WTC11 (cell line): ENCODE results near the gene SKAP2. TPM values are rescaled to one million over a fixed set of nuclear protein-coding genes. Genes with fewer than 3 reads are reported as not detected.
A peak's percentile ranks its signal among the peaks of the same experiment; 100 is the strongest.

Experiments
- ATAC-seq: fragments of 200-7000 bp; cut with Tn5 transposase; 2 replicates; pipeline ENCODE4 v1.10.0; 2021; ENCODE audit warnings: mild to moderate bottlenecking, moderate library complexity
- CTCF ChIA-PET: fragments of 300-600 bp; sonication (Branson Sonifier 250); formaldehyde crosslinking; loops from one replicate; lab custom pipeline; 2021; ENCODE audit warnings: antibody characterized with exemption; lab: Charles Lee
- POLR2A ChIA-PET: fragments of 350-600 bp; sonication (Branson Sonifier 250); formaldehyde crosslinking; loops from one replicate; lab custom pipeline; 2021; ENCODE audit warnings: antibody characterized with exemption; lab: Charles Lee
- DNase-seq: peaks from one replicate; pipeline ENCODE4 v3.0.0; 2021; ENCODE audit warnings: low spot score
- H3K27ac Mint-ChIP-seq: 2 replicates; pipeline ENCODE4 v1.8.0; 2021; ENCODE audit warnings: mixed read lengths
- H3K27me3 Mint-ChIP-seq: 2 replicates; pipeline ENCODE4 v1.8.0; 2021; ENCODE audit warnings: low read depth, mild to moderate bottlenecking, moderate library complexity, mixed read lengths
- H3K36me3 Mint-ChIP-seq: 2 replicates; pipeline ENCODE4 v1.8.0; 2021; ENCODE audit warnings: mixed read lengths
- H3K4me1 Mint-ChIP-seq: 2 replicates; pipeline ENCODE4 v1.8.0; 2022; ENCODE audit warnings: mixed read lengths
- H3K4me3 Mint-ChIP-seq: 2 replicates; pipeline ENCODE4 v1.8.0; 2021; ENCODE audit warnings: mild to moderate bottlenecking, moderate library complexity, mixed read lengths
- H3K9me3 Mint-ChIP-seq: 2 replicates; pipeline ENCODE4 v1.8.0; 2021; ENCODE audit warnings: mixed read lengths
- ARID4B ChIP-seq: sonication (generic); formaldehyde crosslinking; IDR thresholded peaks from 2 replicates; pipeline ENCODE4 v1.8.0; 2023; ENCODE audit warnings: missing genetic modification reagents, mild to moderate bottlenecking, borderline replicate concordance
- ATF1 ChIP-seq: sonication (generic); formaldehyde crosslinking; IDR thresholded peaks from 2 replicates; pipeline ENCODE4 v1.8.1; 2023; ENCODE audit warnings: mild to moderate bottlenecking, moderate library complexity, missing genetic modification reagents
- CBFB ChIP-seq: sonication (generic); formaldehyde crosslinking; IDR thresholded peaks from 2 replicates; pipeline ENCODE4 v1.8.1; 2022; ENCODE audit warnings: mild to moderate bottlenecking, low read depth, missing genetic modification reagents
- CREB1 ChIP-seq: sonication (generic); formaldehyde crosslinking; IDR thresholded peaks from 2 replicates; pipeline ENCODE4 v1.8.0; 2023; ENCODE audit warnings: mild to moderate bottlenecking, missing genetic modification reagents
- CTCF ChIP-seq: fragments of 200-600 bp; IDR thresholded peaks from 2 replicates; pipeline ENCODE4 v1.8.0; 2022; ENCODE audit warnings: antibody characterized with exemption
- E2F5 ChIP-seq: sonication (generic); formaldehyde crosslinking; IDR thresholded peaks from 2 replicates; pipeline ENCODE4 v1.8.1; 2022; ENCODE audit warnings: mild to moderate bottlenecking, moderate library complexity, missing genetic modification reagents
- EMX1 ChIP-seq: fragments of 250-450 bp; sonication (Bioruptor Pico); IDR thresholded peaks from 2 replicates; pipeline ENCODE4 v1.8.0; 2021; ENCODE audit warnings: mild to moderate bottlenecking
- FOXP4 ChIP-seq: sonication (generic); formaldehyde crosslinking; IDR thresholded peaks from 2 replicates; pipeline ENCODE4 v1.8.0; 2022; ENCODE audit warnings: mild to moderate bottlenecking, missing genetic modification reagents
- HMGA2 ChIP-seq: fragments of 250-450 bp; sonication (Bioruptor Pico); IDR thresholded peaks from 2 replicates; pipeline ENCODE4 v1.4.0; 2021; ENCODE audit warnings: mild to moderate bottlenecking, moderate library complexity
- JUN ChIP-seq: sonication (generic); formaldehyde crosslinking; IDR thresholded peaks from 2 replicates; pipeline ENCODE4 v1.8.0; 2023; ENCODE audit warnings: mild to moderate bottlenecking, missing genetic modification reagents
- NFE2L1 ChIP-seq: sonication (generic); formaldehyde crosslinking; IDR thresholded peaks from 2 replicates; pipeline ENCODE4 v1.8.1; 2023; ENCODE audit warnings: missing genetic modification reagents
- NR3C1 ChIP-seq: sonication (generic); formaldehyde crosslinking; conservative IDR thresholded peaks from 2 replicates; pipeline ENCODE4 v1.8.1; 2023; ENCODE audit warnings: low read depth, mild to moderate bottlenecking, missing genetic modification reagents
- RORB ChIP-seq: fragments of 250-450 bp; sonication (Bioruptor Pico); IDR thresholded peaks from 2 replicates; pipeline ENCODE4 v1.9.0; 2021; ENCODE audit warnings: mild to moderate bottlenecking
- SMAD4 ChIP-seq: sonication (generic); formaldehyde crosslinking; IDR thresholded peaks from 2 replicates; pipeline ENCODE4 v1.8.0; 2022; ENCODE audit warnings: mild to moderate bottlenecking, missing genetic modification reagents
- ZNF121 ChIP-seq: sonication (generic); formaldehyde crosslinking; IDR thresholded peaks from 2 replicates; pipeline ENCODE4 v1.8.0; 2023; ENCODE audit warnings: missing genetic modification reagents
- ZNF396 ChIP-seq: fragments of 250-450 bp; sonication (Bioruptor Pico); IDR thresholded peaks from 2 replicates; pipeline ENCODE4 v1.8.0; 2021; ENCODE audit warnings: mild to moderate bottlenecking, moderate library complexity, borderline replicate concordance
- total RNA-seq: library from RNA; stranded (reverse); gene quantifications from 3 replicates; pipeline ENCODE4 v1.2.3, GENCODE V29; 2021
- TF ChIP-seq, protein P1 (sequence below): sonication (generic); formaldehyde crosslinking; IDR thresholded peaks from 2 replicates; pipeline ENCODE4 v1.8.0; 2023; ENCODE audit warnings: mild to moderate bottlenecking, missing genetic modification reagents
- TF ChIP-seq, protein P2 (sequence below): fragments of 250-450 bp; sonication (Bioruptor Pico); IDR thresholded peaks from 2 replicates; pipeline ENCODE4 v1.9.0; 2021; ENCODE audit warnings: mild to moderate bottlenecking

The SKAP2 gene
- total RNA-seq, 1 experiment from 2014 or later: 2.5 TPM

- TF ChIP-seq ARID4B (CRISPR knock-in tag): peak; percentile 80; the same call in 1 of the 2 replicates
- no peak for TF ChIP-seq CTCF
- no peak for TF ChIP-seq RORB (CRISPR knock-in tag)
- no peak for TF ChIP-seq NR3C1 (CRISPR knock-in tag)
- no peak for TF ChIP-seq SMAD4
- TF ChIP-seq FOXP4 (CRISPR knock-in tag): no peak
- TF ChIP-seq, protein P1, sequence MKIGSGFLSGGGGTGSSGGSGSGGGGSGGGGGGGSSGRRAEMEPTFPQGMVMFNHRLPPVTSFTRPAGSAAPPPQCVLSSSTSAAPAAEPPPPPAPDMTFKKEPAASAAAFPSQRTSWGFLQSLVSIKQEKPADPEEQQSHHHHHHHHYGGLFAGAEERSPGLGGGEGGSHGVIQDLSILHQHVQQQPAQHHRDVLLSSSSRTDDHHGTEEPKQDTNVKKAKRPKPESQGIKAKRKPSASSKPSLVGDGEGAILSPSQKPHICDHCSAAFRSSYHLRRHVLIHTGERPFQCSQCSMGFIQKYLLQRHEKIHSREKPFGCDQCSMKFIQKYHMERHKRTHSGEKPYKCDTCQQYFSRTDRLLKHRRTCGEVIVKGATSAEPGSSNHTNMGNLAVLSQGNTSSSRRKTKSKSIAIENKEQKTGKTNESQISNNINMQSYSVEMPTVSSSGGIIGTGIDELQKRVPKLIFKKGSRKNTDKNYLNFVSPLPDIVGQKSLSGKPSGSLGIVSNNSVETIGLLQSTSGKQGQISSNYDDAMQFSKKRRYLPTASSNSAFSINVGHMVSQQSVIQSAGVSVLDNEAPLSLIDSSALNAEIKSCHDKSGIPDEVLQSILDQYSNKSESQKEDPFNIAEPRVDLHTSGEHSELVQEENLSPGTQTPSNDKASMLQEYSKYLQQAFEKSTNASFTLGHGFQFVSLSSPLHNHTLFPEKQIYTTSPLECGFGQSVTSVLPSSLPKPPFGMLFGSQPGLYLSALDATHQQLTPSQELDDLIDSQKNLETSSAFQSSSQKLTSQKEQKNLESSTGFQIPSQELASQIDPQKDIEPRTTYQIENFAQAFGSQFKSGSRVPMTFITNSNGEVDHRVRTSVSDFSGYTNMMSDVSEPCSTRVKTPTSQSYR: peak; percentile 32; the same call in 1 of the 2 replicates
- TF ChIP-seq, protein P2, sequence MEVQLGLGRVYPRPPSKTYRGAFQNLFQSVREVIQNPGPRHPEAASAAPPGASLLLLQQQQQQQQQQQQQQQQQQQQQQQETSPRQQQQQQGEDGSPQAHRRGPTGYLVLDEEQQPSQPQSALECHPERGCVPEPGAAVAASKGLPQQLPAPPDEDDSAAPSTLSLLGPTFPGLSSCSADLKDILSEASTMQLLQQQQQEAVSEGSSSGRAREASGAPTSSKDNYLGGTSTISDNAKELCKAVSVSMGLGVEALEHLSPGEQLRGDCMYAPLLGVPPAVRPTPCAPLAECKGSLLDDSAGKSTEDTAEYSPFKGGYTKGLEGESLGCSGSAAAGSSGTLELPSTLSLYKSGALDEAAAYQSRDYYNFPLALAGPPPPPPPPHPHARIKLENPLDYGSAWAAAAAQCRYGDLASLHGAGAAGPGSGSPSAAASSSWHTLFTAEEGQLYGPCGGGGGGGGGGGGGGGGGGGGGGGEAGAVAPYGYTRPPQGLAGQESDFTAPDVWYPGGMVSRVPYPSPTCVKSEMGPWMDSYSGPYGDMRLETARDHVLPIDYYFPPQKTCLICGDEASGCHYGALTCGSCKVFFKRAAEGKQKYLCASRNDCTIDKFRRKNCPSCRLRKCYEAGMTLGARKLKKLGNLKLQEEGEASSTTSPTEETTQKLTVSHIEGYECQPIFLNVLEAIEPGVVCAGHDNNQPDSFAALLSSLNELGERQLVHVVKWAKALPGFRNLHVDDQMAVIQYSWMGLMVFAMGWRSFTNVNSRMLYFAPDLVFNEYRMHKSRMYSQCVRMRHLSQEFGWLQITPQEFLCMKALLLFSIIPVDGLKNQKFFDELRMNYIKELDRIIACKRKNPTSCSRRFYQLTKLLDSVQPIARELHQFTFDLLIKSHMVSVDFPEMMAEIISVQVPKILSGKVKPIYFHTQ: no peak
- no peak for TF ChIP-seq NFE2L1 (CRISPR knock-in tag)
Measured at GRCh38 chr7:26864309-26865093, at the start of gene SKAP2 (continued).

GRCh38 chr7:26912933-26913536 is 48.6 kb upstream of the SKAP2 start:
- H3K4me1 Mint-ChIP-seq: 0 out of 2 replicates have a peak, but pooled peaks cover 5% of the 10 kb centered on the region
- ChIA-PET CTCF (interaction anchor here (0.7 kb wide), 1 partner anchor 238 kb away, joined by 3 read pairs; no protein-coding TSS in a partner anchor), POLR2A (no interaction called here)
- DNase-seq (no peak), ATAC-seq (no peak)
- H3K36me3 Mint-ChIP-seq: no peaks in the 10 kb centered on the region
- H3K9me3 Mint-ChIP-seq: no peaks in the 10 kb centered on the region
- no peak overlapping the region for H3K4me3 Mint-ChIP-seq
- H3K27me3 Mint-ChIP-seq: no peaks in the 10 kb centered on the region
- no peak overlapping the region for H3K27ac Mint-ChIP-seq
- TF ChIP-seq CBFB (no peak), ATF1 (CRISPR knock-in tag) (no peak), CREB1 (no peak), ZNF396 (CRISPR knock-in tag) (no peak), E2F5 (no peak), JUN (no peak), HMGA2 (CRISPR knock-in tag) (no peak), EMX1 (CRISPR knock-in tag) (no peak), ZNF121 (CRISPR knock-in tag) (no peak)
